ENCODE measurements around the gene SLC35B1.

SLC35B1 gene

DNA sequence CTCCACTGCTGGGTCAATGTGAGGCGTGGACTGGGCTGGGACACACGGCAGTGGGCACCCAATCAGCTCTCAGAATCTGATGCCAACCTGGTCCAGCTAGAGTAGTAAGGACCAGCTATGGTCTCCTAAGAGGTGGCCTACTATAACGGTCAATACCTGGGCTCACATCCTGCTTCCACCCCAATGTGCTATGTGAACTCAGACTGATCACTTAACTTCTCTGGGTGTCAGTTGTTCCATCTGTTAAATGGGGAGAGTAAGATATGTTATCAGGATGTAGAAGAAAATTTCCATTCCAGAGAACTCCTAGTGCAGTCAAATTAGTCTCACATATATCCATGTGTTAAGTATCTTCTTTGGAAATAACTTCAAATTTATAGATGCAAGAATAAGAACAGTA, 42.0 kb upstream of the SLC35B1 start:
- TF ChIP-seq CTCF (conservative IDR thresholded peaks at IDR 0.05) = no peak
- H3K27ac ChIP-seq = no peak overlapping the region

DNA sequence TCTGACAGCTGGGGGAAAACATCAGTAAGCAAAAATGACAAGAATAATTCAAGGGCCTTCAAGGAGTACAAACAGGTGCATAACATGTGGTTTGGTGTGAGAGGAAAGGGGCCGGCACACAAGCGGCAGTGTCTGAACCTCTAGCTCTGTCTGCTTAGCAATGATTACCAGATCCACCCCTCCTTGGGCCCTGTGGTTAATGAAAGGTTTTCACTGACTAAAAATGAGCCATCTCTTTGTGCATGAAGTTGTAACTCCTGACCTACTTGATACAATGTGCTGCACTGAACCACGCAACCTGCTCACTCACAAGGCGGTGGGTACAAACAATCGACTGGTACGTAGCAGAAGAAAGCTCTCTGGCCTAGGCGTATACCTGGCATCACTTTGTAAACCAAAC, 41.0 kb upstream of the SLC35B1 start:
- no peak overlapping the region for H3K27ac ChIP-seq
- no peak for TF ChIP-seq CTCF (conservative IDR thresholded peaks at IDR 0.05)

- no peak for TF ChIP-seq CTCF (conservative IDR thresholded peaks at IDR 0.05)
- H3K27ac ChIP-seq = no peak overlapping the region
Measured at GRCh38 chr17:49748223-49748622, 40.5 kb upstream of the SLC35B1 start.

- H3K27ac ChIP-seq = no peak overlapping the region
- no peak for TF ChIP-seq CTCF (conservative IDR thresholded peaks at IDR 0.05)
Measured at GRCh38 chr17:49747632-49748031, 39.9 kb upstream of the SLC35B1 start.

- no peak for TF ChIP-seq CTCF (conservative IDR thresholded peaks at IDR 0.05)
- H3K27ac ChIP-seq = no peak overlapping the region
Measured at GRCh38 chr17:49746791-49747490, 39.2 kb upstream of the SLC35B1 start.

GRCh38 chr17:49745175-49746139, 37.7 kb upstream of the SLC35B1 start:
- no peak for TF ChIP-seq CTCF (conservative IDR thresholded peaks at IDR 0.05)
- no peak overlapping the region for H3K27ac ChIP-seq

- H3K27ac ChIP-seq = no peak overlapping the region
- no peak for TF ChIP-seq CTCF (conservative IDR thresholded peaks at IDR 0.05)
Measured at GRCh38 chr17:49742166-49742638, 34.4 kb upstream of the SLC35B1 start.

Data from VCaP (cell line).